GM21367 (cell line): Measurements from ENCODE around the gene CTNND1.

ENCODE experiments used
- ATAC-seq: cut with Tn5 transposase; IDR thresholded peaks from one replicate; pipeline ENCODE4 v1.9.1; 2021; ENCODE audit not compliant: unreplicated experiment

Gene CTNND1

GRCh38 chr11:57868491-57868890 lies 106.9 kb downstream of the CTNND1 start:
- ATAC-seq = no peak
